ENCODE results near the gene MRPS18A.

DNA sequence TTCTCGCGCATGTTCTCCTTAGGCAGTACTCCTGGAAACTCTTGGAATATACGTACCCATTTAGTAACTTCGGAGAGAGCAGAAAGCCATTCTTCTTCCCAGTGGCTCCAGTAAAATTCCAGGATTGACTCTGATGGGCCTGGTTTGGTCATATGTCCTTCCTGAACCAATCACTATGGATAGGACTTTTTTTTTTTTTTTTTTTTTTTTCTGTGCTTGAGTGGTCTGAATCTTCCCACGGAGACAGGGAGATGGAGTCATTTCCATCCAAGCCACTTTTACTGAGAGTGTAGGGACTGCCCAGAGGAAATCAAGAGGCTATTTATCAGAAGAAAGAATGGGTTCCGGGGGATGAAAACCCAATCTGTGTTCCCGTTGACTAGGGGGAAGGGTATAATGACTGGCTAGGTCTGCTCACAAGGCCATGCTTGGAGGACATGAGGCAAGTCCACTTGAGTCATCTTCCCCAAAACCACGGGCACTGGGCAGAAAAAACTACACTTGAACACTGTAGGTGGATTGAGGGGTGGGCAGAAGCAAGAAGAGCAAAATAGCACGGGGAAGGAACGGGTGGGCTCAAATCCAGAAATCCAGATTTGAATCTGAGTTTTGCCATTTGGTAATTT, 35.4 kb upstream of the MRPS18A start:
- TF ChIP-seq CTCF (conservative IDR thresholded peaks at IDR 0.05) (no peak), EZH2 (IDR thresholded peaks at IDR 0.05; ENCODE audit: low read depth) (no peak)

Measured in PC-9 (cell line).